Dermis microvascular lymphatic vessel endothelial cell (primary cell): ENCODE measurements around the gene KLHDC10. TPM values are rescaled to one million over a fixed set of nuclear protein-coding genes. Genes with fewer than 3 reads are reported as not detected.
"Not testable (repeated sequence)": the region's sequence is repeated elsewhere in the genome, so short reads cannot be mapped to it uniquely, and the experiment has no call there.

Source experiments
- DNase-seq, 2 donors: peaks; one replicate each; pipeline versions ENCODE4 v3.0.0 to v3.0.0-alpha.2; 2010; ENCODE audit warnings: low read depth in 2 of 2
- total RNA-seq: library from RNA; depleted of rRNA; stranded (reverse); fragments of >200 nt; gene quantifications from 2 replicates; pipeline ENCODE4 v1.2.1, GENCODE V29; 2014

Gene KLHDC10
- total RNA-seq, 1 donor from 2014 or later: 24.8 TPM

DNA sequence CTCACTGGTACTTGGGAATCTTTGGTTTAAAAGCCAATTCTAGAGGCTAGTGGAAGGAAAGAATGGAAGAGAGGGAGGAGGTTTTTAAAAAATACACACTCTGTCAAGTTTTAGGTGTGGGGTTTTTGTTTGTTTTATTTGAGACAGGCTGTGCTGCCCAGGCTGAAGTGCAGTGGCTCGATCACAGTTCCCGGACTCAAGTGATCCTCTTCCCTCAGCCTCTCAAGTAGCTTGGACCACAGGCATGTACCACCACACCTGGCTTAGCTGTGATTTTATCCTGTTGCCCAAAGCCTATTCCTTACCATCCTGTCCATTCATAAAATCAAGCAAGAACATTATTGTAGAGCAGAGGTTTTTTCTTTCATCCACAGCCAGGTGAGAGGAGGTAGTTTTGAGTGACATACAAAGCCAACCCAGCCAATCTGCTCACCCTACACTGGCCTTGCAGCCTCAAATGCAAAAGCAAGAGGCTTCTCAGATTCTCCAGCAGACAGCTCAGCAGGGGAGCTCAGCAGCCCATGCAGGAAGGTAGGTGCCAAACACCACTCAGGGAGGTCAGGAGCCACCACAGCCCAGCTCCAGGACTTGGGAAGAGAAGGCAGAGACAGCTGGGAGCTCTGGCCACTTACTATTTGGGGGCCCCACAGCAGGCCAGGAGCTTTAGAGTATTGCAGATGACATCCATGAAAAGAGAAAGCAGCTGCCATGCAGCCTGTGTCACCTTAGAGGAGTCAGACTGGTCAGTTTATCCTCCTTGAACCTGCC lies 69.0 kb downstream of the KLHDC10 start:
- no peak for DNase-seq

DNA sequence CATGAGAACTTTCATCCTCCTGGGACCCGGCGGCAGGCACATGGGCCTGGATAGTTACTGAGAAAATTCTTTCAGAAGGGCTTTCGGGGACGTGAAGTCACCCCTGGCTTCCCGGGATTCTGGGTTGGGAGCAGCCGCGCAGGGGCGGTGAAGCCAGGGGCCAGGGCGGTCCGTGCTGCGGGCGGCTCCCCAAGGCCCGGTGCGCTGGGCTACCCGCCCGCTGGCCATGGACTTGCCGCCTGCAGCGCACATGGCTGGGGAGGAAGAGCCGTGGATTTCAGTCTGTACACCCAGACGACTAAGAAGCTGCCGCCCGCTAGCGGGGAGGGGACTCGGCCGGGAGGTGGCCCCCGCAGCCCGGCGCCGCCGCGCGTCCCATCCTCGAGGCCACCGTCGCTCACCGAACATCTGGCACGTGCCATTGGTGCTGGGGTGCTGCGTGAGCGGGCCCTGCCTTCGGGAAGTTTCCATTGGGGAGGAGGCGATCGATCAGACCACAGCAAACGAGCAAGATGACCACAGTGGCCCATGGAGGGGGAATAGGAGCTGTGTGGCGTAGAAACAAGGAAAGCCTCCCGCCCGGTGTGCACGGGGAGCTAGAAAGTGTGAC lies 70.3 kb downstream of the KLHDC10 start:
- DNase-seq: no peak

DNA sequence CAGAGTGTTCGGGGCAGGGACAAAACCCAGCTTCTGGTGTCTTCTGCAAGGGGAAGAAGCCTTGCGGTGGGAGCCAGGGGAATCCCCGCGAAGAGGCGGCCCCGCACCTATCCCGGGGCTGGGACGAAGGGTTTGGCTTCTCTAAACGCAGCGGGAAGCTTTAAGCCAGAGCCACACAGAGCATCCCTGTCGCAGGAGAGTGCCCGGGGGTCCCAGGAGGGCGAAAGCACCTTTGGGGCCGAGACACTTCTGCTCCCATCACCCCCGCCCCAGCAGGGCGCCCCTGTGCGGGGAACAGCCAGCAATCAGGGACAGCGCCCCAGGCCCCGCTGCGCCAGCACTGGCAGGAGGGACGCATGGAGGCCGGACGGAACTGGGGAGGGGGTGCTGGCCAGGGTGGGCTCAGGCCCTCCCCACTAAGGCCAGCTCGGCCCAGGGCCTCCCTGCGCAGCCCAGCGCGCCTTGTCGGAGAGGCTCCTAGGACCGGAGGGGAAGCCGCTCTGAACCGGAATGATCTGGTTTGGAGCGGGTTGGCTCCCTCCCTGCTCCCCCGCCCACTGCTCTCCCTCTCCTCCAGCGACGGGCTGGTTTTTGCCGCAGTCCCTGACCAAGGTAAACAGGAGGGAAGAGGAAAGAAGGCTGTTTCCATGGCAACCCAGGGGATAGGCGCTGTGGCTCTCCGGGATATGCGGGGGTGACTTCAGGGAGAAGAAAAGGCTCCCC lies 71.0 kb downstream of the KLHDC10 start:
- DNase-seq: peak; percentile 25 to 52

DNA sequence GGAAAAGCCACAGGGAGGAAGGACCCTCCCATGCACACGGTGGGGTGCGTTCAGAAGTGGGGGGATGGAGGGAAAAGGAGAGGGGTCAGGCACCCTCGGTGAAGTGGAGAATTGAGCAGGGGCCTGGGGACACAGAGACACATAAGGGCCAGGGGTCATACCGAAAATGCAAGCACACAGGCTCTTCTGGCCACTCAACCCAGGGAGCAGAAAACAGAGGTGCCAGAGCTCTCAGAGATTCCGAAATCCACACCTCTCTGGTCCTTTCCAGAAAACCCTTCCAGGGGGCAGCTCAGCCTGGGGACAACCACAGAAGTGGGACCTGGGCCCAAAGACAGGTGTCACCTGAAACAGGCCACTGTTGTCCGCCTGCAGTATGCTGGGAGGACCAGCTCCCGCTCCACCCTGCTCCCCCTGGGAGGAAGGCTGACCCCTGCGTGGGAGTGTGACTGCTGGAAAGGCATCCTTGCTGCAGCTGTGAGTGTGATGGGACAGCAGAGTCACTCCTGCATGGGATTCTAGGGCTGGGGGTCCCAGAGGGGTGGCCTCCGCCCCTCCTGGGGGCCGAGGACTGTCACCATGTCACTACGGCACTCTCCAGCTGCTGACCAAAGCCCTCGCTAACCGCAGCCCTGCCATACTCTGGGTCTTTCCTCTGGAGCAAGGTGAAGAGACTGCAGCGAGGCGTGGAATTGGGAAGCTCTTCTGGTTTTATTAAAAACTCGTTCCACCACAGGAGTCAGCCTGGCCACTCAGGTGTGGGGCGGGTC lies 71.7 kb downstream of the KLHDC10 start:
- no peak for DNase-seq

DNA sequence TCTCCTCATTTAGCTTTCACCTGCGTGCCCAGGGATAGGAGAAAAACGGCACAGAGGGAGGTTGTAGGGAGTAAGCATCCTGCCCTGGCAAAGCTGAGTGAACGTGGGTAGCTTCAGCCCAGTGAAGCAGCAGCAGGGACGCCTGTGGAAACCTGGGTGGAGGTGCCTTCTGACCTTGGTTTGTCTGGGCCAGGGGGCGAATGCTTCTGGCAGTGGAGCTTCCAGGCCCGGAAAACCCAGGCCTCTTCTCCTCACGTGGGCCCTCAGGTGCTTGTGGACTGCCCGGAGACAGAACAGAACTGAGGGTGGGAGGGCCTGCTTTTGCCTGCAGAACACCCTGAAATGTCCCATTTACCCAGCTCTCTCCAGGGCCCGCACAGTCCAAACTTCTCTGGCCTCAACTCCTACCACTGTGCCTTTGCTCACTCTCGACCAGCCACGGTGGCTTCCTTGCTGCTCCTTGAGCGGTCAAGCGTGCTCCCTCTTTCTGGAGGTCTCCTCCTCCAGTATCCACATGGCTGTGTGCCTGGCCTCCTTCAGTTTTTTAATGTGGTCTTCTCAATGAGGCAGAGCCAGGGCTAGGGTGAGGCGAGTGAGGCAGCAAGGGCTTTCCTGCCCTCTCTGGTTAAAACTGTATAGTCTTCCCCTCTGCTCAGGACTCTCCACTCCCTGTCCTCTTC lies 72.5 kb downstream of the KLHDC10 start:
- DNase-seq: no peak

DNA sequence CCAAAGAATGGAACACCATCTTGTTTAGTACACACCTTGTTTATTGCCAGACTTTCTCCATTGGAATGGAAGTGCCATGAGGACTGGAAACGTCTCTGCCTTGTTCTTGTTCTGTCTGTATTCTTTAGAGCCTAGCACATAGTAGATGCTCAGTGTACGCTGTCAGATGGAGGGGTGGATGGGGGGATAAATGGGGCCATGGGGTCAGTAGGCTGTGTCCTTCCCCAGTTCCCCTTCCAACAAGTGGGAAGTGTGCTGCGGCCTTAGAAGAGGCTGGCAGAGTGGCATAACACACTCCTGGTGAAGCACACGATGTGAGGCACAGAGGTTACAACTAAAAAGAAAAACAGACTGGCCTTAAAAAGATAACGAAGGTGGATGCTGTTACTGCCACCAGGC lies 73.0 kb downstream of the KLHDC10 start:
- no peak for DNase-seq

GRCh38 chr7:130143986-130144311 lies 73.6 kb downstream of the KLHDC10 start:
- DNase-seq: no peak

GRCh38 chr7:130144312-130145171 lies 74.2 kb downstream of the KLHDC10 start:
- DNase-seq: no peak

DNA sequence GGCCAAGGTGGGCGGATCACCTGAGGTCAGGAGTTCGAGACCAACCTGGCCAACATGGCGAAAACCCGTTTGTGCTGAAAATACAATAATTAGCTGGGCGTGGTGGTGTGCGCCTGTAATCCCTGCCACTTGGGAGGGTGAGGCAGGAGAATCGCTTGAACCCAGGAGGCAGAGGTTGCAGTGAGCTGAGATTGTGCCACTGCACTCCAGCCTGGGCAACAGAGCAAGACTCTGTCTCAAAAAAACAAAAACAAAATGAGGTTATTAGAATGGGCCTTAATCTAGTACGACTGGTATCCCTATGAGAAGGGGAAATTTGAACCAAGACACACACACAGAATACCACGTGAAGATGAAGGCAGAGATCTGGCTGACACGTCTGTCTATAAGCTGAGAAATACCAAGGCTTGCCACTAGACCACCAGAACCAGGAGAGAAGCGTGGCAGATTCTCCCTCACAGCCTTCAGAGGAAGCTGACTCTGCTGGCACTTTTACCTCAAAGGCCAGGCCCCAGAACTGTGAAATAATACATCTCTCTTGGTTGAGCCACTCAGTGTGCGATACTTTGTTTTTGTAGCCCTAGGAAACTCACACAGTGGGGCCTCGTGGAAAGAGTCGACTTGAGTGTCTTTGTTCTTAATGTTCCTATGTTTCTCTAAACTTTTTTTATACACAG lies 75.2 kb downstream of the KLHDC10 start:
- DNase-seq: no peak

- DNase-seq: not testable (repeated sequence)
These were observed 75.8 kb downstream of the KLHDC10 start for GRCh38 chr7:130146142-130146541.

DNA sequence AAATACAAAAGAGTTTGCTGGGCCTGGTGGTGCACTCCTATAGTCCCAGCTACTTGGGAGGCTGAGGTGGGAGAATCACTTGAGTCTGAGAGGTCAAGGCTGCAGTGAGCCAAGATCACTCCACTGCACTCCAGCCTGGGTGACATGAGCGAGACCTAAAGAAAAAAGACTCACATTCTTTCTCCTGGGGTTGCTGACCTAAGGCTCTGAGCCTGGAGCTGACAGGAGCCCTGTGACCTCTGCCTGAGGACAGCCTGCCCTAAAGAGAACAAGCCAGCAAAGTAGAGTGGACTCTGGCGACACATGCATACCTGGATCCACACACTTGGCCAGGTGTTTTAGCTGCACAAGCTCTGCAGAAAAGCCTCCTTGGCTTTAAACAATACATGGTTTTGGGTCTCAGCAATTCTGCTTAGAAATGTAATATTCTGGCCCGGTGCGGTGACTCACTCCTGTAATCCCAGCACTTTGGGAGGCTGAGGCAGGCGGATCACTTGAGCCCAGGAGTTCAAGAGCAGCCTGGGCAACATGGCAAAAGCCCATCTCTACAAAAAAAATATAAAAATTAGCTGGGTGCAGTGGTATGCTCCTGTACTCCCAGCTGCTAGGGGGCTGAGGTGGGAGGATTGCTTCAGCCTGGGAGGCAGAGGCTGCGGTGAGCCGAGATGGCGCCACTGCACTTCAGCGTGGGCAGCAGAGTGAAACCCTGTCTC lies 76.5 kb downstream of the KLHDC10 start:
- no peak for DNase-seq

GRCh38 chr7:130147710-130148325 lies 77.5 kb downstream of the KLHDC10 start:
- DNase-seq: no peak

GRCh38 chr7:130148561-130148960 lies 78.2 kb downstream of the KLHDC10 start:
- peak in 1 of 2 donors; percentile 53 for DNase-seq

- no peak for DNase-seq
These were observed 79.2 kb downstream of the KLHDC10 start for GRCh38 chr7:130149281-130150139.

DNA sequence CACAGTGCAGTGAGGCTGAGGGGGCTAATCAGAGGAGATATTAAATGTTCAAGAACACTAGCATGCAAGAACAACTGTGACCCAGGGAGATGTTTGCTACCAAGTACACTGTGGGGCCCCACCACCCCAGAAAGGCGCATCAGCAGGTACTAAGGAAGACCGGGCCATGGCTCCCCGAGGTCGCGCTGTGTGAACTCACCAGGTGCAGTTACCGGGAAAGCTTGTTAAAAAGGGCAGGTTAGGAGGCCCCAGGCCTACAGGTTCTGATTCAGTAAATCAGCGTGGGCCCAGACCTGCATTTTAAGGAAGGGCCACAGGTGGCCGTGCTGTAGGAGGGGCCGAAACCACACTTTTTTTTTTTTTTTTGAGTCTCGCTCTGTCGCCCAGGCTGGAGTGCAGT lies 80.3 kb downstream of the KLHDC10 start:
- no peak for DNase-seq

DNA sequence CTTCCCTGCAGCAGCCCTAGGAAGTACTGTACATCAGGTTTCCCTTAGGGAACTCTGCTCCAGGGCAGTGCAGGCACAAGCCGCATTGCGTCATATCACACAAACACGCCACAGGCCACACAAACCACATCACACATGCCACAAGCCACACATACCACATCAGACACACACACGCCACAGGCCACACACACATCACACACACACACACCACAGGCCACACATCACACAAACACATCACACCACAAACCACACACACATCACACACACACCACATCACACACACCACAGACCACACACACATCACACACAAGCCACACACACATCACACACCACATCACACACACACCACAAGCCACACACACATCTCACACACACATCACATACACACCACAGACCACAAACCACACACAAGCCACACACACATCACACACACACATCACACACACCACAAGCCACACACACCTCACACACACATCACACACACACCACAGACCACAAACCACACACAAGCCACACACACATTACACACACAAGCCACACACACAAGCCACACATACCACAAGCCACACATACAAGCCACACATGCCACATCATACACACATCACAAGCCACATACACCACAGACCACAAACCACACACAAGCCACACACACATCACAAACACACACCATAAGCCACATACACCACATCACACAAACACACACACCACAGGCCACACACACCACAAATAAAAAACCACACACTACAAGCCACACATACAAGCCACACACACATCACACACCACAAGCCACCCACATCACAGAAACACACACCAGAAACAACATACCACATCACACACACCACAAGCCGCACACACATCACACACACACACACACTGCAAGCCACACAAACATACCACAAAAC lies 81.5 kb downstream of the KLHDC10 start:
- DNase-seq: no peak
